ENCODE data around the gene IL13RA2. TPM values are rescaled to one million over a fixed set of nuclear protein-coding genes. Genes with fewer than 3 reads are reported as not detected.

Gene IL13RA2
- total RNA-seq, 4 donors from 2014 or later, result not detected

- Histone ChIP-seq H3K9me3 (no peaks in the 10 kb centered on the region), H3K4me3 (no peak overlapping the region), H3K4me1 (no peaks in the 10 kb centered on the region), H3K27me3 (no peaks in the 10 kb centered on the region), H3K27ac (no peak overlapping the region), H3K36me3 (no peaks in the 10 kb centered on the region)
- TF ChIP-seq CTCF (IDR thresholded peaks at IDR 0.05) (peak in 1 of 4 experiments; percentile 29), POLR2A (IDR thresholded peaks at IDR 0.05) (no peak)
- no peak for DNase-seq
- intact Hi-C loops (cut with DNase I; ENCODE audit: low total_unique reads), result no loop called here
Measured at GRCh38 chrX:114959729-114960128, 57.7 kb downstream of the IL13RA2 start.

Small RNA genes lying within 50 kb of the gene (small RNA-seq; reads per million reads assigned to genes)
- not detected for gene RNU6-648P

Other genes starting within 250 kb of the IL13RA2 start
- gene RBMXL3, start 171.8 kb upstream of the IL13RA2 start, total RNA-seq, result not detected
- 10 to 100 TPM in 3 of 4 donors, 1 to 10 TPM in 1; 3.3 to 23.3 (median 15.9) TPM for gene LRCH2, start 216.5 kb upstream of the IL13RA2 start, total RNA-seq